Epithelial cell of proximal tubule (primary cell): ENCODE measurements around the gene SMAD3. TPM values are rescaled to one million over a fixed set of nuclear protein-coding genes. Genes with fewer than 3 reads are reported as not detected.

ENCODE experiments used
- DNase-seq: peaks from one replicate; pipeline ENCODE4 v3.0.0-alpha.2; 2011; ENCODE audit warnings: low read depth
- H3K4me3 ChIP-seq: 2 replicates; pipeline ENCODE4 v1.5.1; 2011; ENCODE audit warnings: low read depth, mild to moderate bottlenecking, low read length
- total RNA-seq: library from RNA; depleted of rRNA; stranded (reverse); fragments of >200 nt; gene quantifications from 2 replicates; pipeline ENCODE4 v1.2.3, GENCODE V29; 2015
- TF ChIP-seq, protein P1 (sequence below): conservative IDR thresholded peaks from 2 replicates; pipeline ENCODE4 v1.5.1; 2012; ENCODE audit warnings: low read depth, mild to moderate bottlenecking, low read length

The SMAD3 gene
- total RNA-seq, 1 donor from 2014 or later: 97.4 TPM

DNA sequence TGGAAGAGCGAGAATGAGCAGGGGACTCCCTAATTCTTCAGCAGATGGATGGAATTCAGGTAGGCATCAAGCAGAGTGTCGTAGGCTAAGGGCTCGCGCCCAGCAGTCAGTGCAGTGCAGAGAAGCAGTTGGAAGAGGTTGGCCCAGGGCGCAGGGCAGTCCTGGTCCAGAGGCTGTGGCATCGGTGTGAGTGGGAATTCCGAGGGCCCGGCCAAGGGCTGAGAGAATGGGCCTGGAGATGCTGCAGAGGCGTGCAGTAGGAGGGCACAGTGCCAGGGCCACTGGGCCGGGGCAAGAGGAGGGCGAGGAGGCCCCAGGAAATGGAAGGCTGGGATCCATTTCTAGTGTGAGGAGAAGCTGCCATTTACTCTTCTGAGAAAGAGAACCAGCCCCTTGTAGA, 114.6 kb downstream of the SMAD3 start:
- H3K4me3 ChIP-seq: no peak overlapping the region
- no peak for DNase-seq
- TF ChIP-seq, protein P1, sequence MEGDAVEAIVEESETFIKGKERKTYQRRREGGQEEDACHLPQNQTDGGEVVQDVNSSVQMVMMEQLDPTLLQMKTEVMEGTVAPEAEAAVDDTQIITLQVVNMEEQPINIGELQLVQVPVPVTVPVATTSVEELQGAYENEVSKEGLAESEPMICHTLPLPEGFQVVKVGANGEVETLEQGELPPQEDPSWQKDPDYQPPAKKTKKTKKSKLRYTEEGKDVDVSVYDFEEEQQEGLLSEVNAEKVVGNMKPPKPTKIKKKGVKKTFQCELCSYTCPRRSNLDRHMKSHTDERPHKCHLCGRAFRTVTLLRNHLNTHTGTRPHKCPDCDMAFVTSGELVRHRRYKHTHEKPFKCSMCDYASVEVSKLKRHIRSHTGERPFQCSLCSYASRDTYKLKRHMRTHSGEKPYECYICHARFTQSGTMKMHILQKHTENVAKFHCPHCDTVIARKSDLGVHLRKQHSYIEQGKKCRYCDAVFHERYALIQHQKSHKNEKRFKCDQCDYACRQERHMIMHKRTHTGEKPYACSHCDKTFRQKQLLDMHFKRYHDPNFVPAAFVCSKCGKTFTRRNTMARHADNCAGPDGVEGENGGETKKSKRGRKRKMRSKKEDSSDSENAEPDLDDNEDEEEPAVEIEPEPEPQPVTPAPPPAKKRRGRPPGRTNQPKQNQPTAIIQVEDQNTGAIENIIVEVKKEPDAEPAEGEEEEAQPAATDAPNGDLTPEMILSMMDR: no peak

GRCh38 chr15:67180514-67181191, 115.3 kb downstream of the SMAD3 start:
- no peak for DNase-seq
- TF ChIP-seq, protein P1: peak; percentile 20
- H3K4me3 ChIP-seq: no peak overlapping the region

DNA sequence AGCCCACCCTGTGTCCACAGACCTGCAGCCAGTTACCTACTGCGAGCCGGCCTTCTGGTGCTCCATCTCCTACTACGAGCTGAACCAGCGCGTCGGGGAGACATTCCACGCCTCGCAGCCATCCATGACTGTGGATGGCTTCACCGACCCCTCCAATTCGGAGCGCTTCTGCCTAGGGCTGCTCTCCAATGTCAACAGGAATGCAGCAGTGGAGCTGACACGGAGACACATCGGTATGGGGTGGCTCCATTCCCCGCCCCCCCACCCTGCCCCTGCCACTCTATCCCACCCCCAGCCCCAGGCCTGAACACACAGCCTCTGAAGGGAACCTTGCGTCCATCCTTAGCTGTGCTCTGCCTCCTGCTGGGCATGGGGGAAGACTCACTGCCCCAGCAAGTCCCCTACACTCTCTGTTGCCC, 115.8 kb downstream of the SMAD3 start:
- TF ChIP-seq, protein P1: peak; percentile 27
- no peak for DNase-seq
- H3K4me3 ChIP-seq: no peak overlapping the region

DNA sequence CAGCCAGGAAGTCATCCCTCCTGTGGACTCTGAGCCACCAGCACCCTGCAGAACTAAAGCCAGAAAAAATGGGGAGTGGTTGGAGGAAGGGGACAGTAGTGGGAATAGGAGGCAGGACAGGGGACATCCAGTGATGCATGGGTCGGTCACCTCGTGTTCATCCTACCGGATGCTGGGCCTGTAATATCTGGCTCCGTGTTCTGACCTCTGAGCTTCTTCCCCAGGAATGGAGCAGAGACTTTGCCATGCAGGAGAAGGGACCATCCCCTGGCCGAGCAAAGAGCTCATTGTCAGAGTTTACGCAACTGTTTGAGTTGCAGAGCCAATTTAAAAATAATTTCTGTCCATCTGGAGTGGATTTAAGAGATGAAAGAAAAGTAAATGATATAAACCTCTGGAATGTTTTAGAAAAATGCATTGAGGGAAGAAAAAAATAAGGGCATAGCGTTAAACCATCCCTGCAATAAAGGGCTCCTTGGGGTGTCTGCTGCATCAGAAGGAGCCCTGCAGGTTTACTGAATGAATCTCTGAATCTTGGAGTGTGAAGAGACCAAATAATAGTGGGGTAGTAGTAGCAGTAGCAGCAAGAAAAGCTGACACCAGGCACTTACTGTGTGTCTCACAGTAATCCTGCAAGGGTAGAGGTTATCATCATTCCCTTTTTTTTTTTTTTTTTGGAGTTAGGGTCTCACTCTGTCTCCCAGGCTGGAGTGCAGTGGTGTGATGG, 118.2 kb downstream of the SMAD3 start:
- no peak overlapping the region for H3K4me3 ChIP-seq
- no peak for DNase-seq
- TF ChIP-seq, protein P1: no peak

GRCh38 chr15:67184208-67184925, 119.0 kb downstream of the SMAD3 start:
- no peak for DNase-seq
- TF ChIP-seq, protein P1: no peak
- no peak overlapping the region for H3K4me3 ChIP-seq

DNA sequence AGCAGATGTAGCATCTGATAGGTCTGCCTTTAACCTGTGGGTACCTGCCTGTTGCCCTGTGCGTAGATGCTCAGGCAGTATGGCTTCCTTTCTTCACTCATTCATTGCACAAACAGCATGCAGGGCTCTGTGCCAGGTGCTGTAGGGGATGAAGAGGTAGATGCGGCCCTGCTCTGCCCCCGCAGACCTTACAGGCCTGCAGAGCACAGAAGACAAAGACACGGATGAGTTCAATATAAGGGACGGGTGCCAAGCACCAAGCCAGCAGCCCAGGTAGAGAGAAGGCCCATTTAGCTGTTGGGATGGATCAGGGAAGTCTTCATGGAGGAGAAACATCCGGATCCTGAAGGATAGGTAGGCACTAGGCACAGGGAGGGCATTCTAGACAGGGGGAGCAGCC, 119.6 kb downstream of the SMAD3 start:
- TF ChIP-seq, protein P1: no peak
- no peak for DNase-seq

More for the DNA sequence above, 119.6 kb downstream of the SMAD3 start:
- no peak overlapping the region for H3K4me3 ChIP-seq
